Measurements from ENCODE around the gene ADGRV1. TPM values are rescaled to one million over a fixed set of nuclear protein-coding genes. Genes with fewer than 3 reads are reported as not detected.

ADGRV1 gene
- total RNA-seq, 2 experiments from 2014 or later = not detected

DNA sequence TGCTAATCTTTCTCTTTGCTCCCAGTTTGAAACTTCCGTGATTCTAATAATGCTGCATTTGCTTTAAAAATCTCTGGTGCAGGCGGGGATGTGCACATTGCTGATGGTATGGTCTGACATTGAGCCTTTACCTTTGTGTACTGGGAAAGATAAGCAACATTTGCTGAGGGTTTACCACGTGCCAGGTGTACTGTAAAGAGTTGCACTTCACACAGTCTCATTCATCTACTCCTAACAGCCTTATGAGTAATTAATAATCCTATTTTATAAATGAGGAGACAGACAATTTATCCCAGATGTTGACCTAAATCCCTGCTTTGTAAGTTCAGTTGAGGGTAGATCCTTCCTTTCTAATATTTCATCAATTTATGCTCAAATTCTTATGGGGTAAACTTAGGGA is 726 bp upstream of the ADGRV1 start:
- no TSS peak for BruUV-seq (replicated peaks)
- Histone ChIP-seq H3K27ac (ENCODE audit: low read depth, low read length, poor library complexity, severe bottlenecking) (no peak overlapping the region), H2AFZ (ENCODE audit: low read length) (no peak overlapping the region), H3K4me2 (ENCODE audit: low read length) (no peak overlapping the region), H3K36me3 (ENCODE audit: insufficient read depth, low read length) (no peaks in the 10 kb centered on the region), H3K9me2 (ENCODE audit: insufficient read depth, low read length) (no peaks in the 10 kb centered on the region), H3K9me3 (ENCODE audit: low read length) (no peaks in the 10 kb centered on the region), H3K4me3 (ENCODE audit: low read depth, low read length, poor library complexity, severe bottlenecking) (no peak overlapping the region), H3K4me1 (ENCODE audit: insufficient read depth, low read length, poor library complexity, severe bottlenecking) (no peaks in the 10 kb centered on the region), H3K79me2 (ENCODE audit: insufficient read depth, low read depth, low read length) (no peaks in the 10 kb centered on the region), H4K20me1 (ENCODE audit: insufficient read depth, low read length) (no peaks in the 10 kb centered on the region)
- intact Hi-C loops (cut with micrococcal nuclease; ENCODE audit: unreplicated experiment) = no loop called here
- POLR2A ChIA-PET = no interaction called here
- no peak for TF ChIP-seq EZH2phosphoT487 (IDR thresholded peaks at IDR 0.05; ENCODE audit: borderline replicate concordance, low read depth, low read length)
- TF ChIP-seq, protein P1, sequence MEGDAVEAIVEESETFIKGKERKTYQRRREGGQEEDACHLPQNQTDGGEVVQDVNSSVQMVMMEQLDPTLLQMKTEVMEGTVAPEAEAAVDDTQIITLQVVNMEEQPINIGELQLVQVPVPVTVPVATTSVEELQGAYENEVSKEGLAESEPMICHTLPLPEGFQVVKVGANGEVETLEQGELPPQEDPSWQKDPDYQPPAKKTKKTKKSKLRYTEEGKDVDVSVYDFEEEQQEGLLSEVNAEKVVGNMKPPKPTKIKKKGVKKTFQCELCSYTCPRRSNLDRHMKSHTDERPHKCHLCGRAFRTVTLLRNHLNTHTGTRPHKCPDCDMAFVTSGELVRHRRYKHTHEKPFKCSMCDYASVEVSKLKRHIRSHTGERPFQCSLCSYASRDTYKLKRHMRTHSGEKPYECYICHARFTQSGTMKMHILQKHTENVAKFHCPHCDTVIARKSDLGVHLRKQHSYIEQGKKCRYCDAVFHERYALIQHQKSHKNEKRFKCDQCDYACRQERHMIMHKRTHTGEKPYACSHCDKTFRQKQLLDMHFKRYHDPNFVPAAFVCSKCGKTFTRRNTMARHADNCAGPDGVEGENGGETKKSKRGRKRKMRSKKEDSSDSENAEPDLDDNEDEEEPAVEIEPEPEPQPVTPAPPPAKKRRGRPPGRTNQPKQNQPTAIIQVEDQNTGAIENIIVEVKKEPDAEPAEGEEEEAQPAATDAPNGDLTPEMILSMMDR (conservative IDR thresholded peaks at IDR 0.05; ENCODE audit: low read length) = no peak
- CTCF ChIA-PET (ENCODE audit: unreplicated experiment) = no interaction called here
- DNase-seq (ENCODE audit: low spot score) = no peak

DNA sequence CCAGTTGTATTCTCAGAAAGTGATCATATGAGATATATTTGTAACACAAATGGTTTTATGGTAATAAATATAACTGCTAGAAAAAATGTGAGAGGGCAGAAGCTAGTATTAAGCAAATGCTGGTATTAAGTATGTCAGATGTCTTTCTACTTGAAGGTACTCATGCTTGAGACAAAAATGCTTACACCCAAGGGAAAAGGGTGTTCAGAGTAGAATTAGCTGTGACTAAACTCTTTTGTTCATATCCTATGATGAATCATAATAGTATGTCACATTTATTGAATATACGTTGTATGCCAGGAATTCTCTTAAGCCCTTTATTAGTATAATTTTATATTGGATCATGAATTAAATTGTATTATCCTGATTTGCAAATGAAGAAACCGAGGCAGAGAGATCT is 2.2 kb downstream of the ADGRV1 start:
- no peak overlapping the region for H2AFZ ChIP-seq (ENCODE audit: low read length)
- no peaks in the 10 kb centered on the region for H3K79me2 ChIP-seq (ENCODE audit: insufficient read depth, low read depth, low read length)
- intact Hi-C loops (cut with micrococcal nuclease; ENCODE audit: unreplicated experiment) = no loop called here
- DNase-seq (ENCODE audit: low spot score) = no peak
- H3K9me3 ChIP-seq (ENCODE audit: low read length) = no peaks in the 10 kb centered on the region
- ChIA-PET CTCF (ENCODE audit: unreplicated experiment) (no interaction called here), POLR2A (no interaction called here)
- H3K4me3 ChIP-seq (ENCODE audit: low read depth, low read length, poor library complexity, severe bottlenecking) = no peak overlapping the region
- no peak overlapping the region for H3K27ac ChIP-seq (ENCODE audit: low read depth, low read length, poor library complexity, severe bottlenecking)
- H4K20me1 ChIP-seq (ENCODE audit: insufficient read depth, low read length) = no peaks in the 10 kb centered on the region
- no TSS peak for BruUV-seq (replicated peaks)
- TF ChIP-seq, protein P1 (conservative IDR thresholded peaks at IDR 0.05; ENCODE audit: low read length) = no peak
- TF ChIP-seq EZH2phosphoT487 (IDR thresholded peaks at IDR 0.05; ENCODE audit: borderline replicate concordance, low read depth, low read length) = no peak
- H3K36me3 ChIP-seq (ENCODE audit: insufficient read depth, low read length) = no peaks in the 10 kb centered on the region
- no peak overlapping the region for H3K4me2 ChIP-seq (ENCODE audit: low read length)
- no peaks in the 10 kb centered on the region for H3K4me1 ChIP-seq (ENCODE audit: insufficient read depth, low read length, poor library complexity, severe bottlenecking)
- H3K9me2 ChIP-seq (ENCODE audit: insufficient read depth, low read length) = no peaks in the 10 kb centered on the region

DNA sequence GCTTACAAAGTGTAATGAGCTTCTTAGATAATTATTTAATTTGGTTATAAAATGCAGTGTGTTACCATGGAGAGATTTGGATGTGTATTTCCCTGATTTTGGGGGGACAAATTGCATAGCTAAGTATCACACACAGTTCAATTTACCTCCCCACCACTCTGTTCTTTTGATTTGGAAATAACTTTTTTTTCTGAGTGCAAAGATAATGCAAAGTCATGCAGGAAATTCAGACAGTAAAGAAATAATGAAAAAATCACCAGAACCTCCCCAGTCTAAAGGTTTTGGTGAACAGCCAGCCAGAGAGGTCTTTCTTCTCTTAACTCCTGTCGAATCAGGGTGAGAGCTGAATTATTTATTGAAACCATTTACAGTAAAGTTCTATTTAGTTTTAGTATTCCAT is 3.2 kb downstream of the ADGRV1 start:
- DNase-seq (ENCODE audit: low spot score) = no peak
- Histone ChIP-seq H3K4me2 (ENCODE audit: low read length) (no peak overlapping the region), H3K79me2 (ENCODE audit: insufficient read depth, low read depth, low read length) (no peaks in the 10 kb centered on the region), H2AFZ (ENCODE audit: low read length) (no peak overlapping the region), H3K4me1 (ENCODE audit: insufficient read depth, low read length, poor library complexity, severe bottlenecking) (no peaks in the 10 kb centered on the region), H3K27ac (ENCODE audit: low read depth, low read length, poor library complexity, severe bottlenecking) (no peak overlapping the region), H3K9me3 (ENCODE audit: low read length) (no peaks in the 10 kb centered on the region), H4K20me1 (ENCODE audit: insufficient read depth, low read length) (no peaks in the 10 kb centered on the region), H3K9me2 (ENCODE audit: insufficient read depth, low read length) (no peaks in the 10 kb centered on the region), H3K4me3 (ENCODE audit: low read depth, low read length, poor library complexity, severe bottlenecking) (no peak overlapping the region), H3K36me3 (ENCODE audit: insufficient read depth, low read length) (no peaks in the 10 kb centered on the region)
- CTCF ChIA-PET (ENCODE audit: unreplicated experiment) = no interaction called here
- TF ChIP-seq, protein P1 (conservative IDR thresholded peaks at IDR 0.05; ENCODE audit: low read length) = no peak
- no peak for TF ChIP-seq EZH2phosphoT487 (IDR thresholded peaks at IDR 0.05; ENCODE audit: borderline replicate concordance, low read depth, low read length)
- BruUV-seq (replicated peaks) = no TSS peak
- POLR2A ChIA-PET = no interaction called here
- intact Hi-C loops (cut with micrococcal nuclease; ENCODE audit: unreplicated experiment) = no loop called here
